NB4 (cell line): ENCODE results near the gene NRXN3.
"Not testable (repeated sequence)": the region's sequence is repeated elsewhere in the genome, so short reads cannot be mapped to it uniquely, and the experiment has no call there.

Experiments used
- DNase-seq: peaks from one replicate; pipeline ENCODE4 v3.0.0; 2010; ENCODE audit warnings: low read depth
- H3K4me3 ChIP-seq: one replicate; pipeline ENCODE4 v1.5.1; 2011; ENCODE audit warnings: mild to moderate bottlenecking, low read depth, low read length, moderate library complexity
- MYC ChIP-seq: IDR thresholded peaks from 2 replicates; pipeline ENCODE4 v1.6.1; 2011; ENCODE audit warnings: low read depth, low read length
- POLR2A ChIP-seq: IDR thresholded peaks from 2 replicates; pipeline ENCODE4 v1.6.1; 2011; ENCODE audit warnings: mild to moderate bottlenecking; ENCODE audit not compliant: insufficient read length; ENCODE audit errors: extremely low read depth
- TF ChIP-seq, protein P1 (sequence below): IDR thresholded peaks from one replicate; pipeline ENCODE4 v1.5.1; 2012; ENCODE audit warnings: low read depth, low read length
- TF ChIP-seq, protein P2 (sequence below): IDR thresholded peaks from 2 replicates; pipeline ENCODE4 v1.6.1; 2011; ENCODE audit warnings: low read depth, low read length

The NRXN3 gene

DNA sequence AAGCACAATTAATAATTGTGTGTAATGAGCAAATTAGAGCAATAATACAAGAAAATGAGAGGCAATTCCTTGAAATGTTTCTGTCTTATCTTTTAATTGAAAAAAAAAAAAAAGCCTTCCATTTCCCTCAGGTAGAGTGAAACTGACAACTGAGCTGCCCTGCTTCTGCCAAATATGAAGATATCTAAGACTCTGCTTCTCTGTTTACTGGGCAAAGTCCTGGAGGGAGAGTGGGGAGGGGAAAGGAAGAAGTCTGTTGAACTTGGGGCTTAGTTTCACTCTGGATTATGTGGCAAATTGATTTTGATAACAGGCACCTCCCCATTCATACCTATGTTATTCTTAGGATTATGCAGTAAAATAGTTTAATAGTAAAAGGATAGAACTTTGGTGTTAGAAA, 364.9 kb downstream of the NRXN3 start:
- TF ChIP-seq POLR2A = no peak
- TF ChIP-seq, protein P1, sequence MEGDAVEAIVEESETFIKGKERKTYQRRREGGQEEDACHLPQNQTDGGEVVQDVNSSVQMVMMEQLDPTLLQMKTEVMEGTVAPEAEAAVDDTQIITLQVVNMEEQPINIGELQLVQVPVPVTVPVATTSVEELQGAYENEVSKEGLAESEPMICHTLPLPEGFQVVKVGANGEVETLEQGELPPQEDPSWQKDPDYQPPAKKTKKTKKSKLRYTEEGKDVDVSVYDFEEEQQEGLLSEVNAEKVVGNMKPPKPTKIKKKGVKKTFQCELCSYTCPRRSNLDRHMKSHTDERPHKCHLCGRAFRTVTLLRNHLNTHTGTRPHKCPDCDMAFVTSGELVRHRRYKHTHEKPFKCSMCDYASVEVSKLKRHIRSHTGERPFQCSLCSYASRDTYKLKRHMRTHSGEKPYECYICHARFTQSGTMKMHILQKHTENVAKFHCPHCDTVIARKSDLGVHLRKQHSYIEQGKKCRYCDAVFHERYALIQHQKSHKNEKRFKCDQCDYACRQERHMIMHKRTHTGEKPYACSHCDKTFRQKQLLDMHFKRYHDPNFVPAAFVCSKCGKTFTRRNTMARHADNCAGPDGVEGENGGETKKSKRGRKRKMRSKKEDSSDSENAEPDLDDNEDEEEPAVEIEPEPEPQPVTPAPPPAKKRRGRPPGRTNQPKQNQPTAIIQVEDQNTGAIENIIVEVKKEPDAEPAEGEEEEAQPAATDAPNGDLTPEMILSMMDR = no peak
- TF ChIP-seq, protein P2, sequence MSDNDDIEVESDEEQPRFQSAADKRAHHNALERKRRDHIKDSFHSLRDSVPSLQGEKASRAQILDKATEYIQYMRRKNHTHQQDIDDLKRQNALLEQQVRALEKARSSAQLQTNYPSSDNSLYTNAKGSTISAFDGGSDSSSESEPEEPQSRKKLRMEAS = no peak
- H3K4me3 ChIP-seq = no peak overlapping the region
- no peak for DNase-seq

DNA sequence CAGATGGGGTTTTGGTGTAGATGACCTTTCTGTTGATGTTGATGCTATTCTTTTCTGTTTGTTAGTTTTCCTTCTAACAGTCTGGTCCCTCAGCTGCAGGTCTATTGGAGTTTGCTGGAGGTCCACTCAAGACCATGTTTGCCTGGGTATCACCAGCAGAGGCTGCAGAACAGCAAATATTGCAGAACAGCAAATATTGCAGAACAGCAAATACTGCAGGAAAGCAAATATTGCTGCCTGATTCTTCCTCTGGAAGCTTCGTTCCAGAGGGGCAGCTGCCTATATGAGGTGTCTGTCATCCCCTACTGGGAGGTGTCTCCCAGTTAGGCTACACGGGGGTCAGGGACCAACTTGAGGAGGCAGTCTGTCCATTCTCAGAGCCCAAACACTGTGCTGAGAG, 371.6 kb downstream of the NRXN3 start:
- not testable (repeated sequence) for DNase-seq, H3K4me3 ChIP-seq

DNA sequence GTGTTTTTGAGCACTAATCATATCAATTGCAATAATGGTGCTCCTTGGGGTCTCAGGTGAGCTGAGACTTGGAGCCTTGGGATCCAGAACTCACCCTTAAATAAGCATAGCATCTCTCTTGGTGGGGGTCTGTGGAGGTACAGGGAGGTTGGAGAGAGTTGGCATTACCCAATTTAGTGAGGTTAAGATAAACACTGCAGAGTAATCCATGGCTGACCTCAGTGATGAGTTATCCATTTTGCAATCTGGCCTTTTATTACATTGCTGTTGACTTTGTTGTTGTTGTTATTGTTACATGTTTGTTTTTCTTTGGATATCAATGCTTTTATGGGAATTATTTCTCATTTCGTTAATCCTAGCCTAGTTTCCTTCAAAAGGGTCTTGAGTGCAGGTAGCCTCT, 373.3 kb downstream of the NRXN3 start:
- no peak overlapping the region for H3K4me3 ChIP-seq
- no peak for TF ChIP-seq MYC
- TF ChIP-seq POLR2A = no peak
- TF ChIP-seq, protein P1 = no peak
- TF ChIP-seq, protein P2 = no peak
- DNase-seq = no peak

DNA sequence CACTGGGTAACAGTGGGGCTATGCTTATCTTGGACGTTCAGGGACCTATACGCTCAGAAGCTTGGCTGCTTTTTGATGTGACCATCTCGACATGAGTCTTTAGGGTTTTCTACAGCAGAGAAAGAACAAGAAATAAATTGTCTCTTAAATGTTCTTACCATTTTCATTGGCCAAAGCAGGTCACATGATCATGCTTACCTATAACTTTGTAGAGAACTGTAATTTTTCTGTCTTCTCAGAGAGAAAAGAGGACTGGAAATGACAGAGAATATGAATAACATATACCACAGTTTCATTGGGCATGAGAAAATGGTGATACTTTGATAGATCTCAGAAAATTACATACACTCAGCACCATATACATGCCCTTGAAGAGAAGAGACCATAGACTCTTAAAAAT, 390.9 kb downstream of the NRXN3 start:
- TF ChIP-seq MYC (no peak), POLR2A (no peak)
- TF ChIP-seq, protein P1 = no peak
- TF ChIP-seq, protein P2 = no peak
- no peak for DNase-seq
- no peak overlapping the region for H3K4me3 ChIP-seq

DNA sequence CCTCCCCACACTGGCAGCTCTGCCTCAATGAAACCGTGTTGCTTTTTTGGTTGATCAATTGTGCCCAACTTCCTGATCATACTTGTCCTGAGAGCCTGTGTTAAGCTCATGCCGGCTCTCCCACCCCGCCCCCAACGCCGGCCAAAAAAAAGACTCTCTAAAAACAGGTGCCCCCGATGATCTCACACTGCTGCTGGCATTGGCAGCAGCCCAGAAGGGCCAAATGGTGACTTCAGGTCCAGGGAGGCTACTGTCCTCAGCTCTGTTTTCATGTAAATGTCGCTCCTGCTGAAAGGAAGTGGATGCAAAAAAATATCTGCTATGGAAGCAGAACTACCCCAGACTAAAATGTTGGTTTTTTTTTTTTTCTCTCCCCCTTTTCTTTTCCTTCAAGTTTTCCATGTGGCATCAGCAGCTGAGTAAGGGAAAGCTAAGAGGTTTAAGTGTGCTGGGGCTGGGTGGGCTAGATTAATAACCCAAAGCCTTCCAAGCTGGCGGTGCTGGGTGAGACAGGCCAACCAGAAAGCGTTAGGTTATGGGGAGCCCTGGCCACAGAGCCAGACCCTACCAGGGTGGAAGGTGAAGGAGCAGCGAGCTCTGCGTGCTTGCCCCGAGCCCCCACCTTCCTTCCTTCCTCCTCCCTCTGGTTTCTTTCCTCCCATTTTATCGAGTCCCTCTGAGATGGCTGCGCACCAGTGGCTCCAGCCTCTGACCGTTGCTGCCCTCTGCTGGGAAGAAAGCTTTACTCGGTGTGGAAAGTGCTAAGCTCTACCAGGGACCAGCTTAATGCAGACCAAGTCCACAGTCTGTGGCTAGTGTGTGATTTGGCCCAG, 396.1 kb downstream of the NRXN3 start:
- TF ChIP-seq, protein P1 = peak; percentile 67
- no peak for TF ChIP-seq POLR2A
- TF ChIP-seq MYC = no peak
- no peak overlapping the region for H3K4me3 ChIP-seq
- DNase-seq = peak; percentile 67

DNA sequence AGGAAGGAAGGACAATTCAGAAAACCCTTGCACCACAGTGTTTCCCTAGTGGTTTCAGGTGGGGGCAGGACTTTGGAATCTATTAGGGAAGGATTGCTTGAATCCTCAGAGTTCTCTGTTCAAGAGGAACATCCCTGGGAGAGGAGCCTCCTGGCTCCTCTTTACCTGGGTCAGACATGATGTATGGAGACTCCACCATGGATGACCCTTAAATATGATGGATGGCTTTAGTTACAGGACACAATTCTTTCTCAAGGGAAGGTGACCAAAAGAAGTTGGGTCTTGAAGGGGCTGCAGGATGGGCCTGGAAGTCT, 396.6 kb downstream of the NRXN3 start:
- no peak overlapping the region for H3K4me3 ChIP-seq
- TF ChIP-seq POLR2A (no peak), MYC (no peak)
- TF ChIP-seq, protein P2 = no peak
- TF ChIP-seq, protein P1 = no peak
- DNase-seq = no peak
